HepG2 (cell line): ENCODE results near the gene APOC3. TPM values are rescaled to one million over a fixed set of nuclear protein-coding genes. Genes with fewer than 3 reads are reported as not detected.

Experiments used
- KIAA2018 ChIP-seq: sonication (generic); formaldehyde crosslinking; IDR thresholded peaks from 2 replicates; pipeline ENCODE4 v1.5.0; 2020; ENCODE audit warnings: mild to moderate bottlenecking, missing genetic modification reagents, borderline replicate concordance
- NFAT5 ChIP-seq: sonication (generic); formaldehyde crosslinking; IDR thresholded peaks from 2 replicates; pipeline ENCODE4 v1.4.0; 2020; ENCODE audit warnings: missing genetic modification reagents
- NFRKB ChIP-seq: fragments of 450-650 bp; IDR thresholded peaks from 2 replicates; pipeline ENCODE4 v1.6.1; 2017
- SRSF4 ChIP-seq: fragments of 200-400 bp; formaldehyde crosslinking; IDR thresholded peaks from one replicate; pipeline ENCODE4 v1.6.1; 2018; ENCODE audit warnings: mild to moderate bottlenecking, low read depth, low read length, moderate library complexity; ENCODE audit not compliant: poor library complexity, severe bottlenecking
- TEAD2 ChIP-seq: sonication (generic); formaldehyde crosslinking; IDR thresholded peaks from 2 replicates; pipeline ENCODE4 v1.9.0; 2021; ENCODE audit warnings: missing genetic modification reagents
- ZNF30 ChIP-seq: sonication (generic); formaldehyde crosslinking; IDR thresholded peaks from 2 replicates; pipeline ENCODE4 v1.5.0; 2020; ENCODE audit warnings: mild to moderate bottlenecking, missing genetic modification reagents
- polyA plus RNA-seq, 8 experiments: library from polyadenylated mRNA; depleted of rRNA in 3 of 8; stranded (reverse) in 7 of 8; unstranded in 1 of 8; fragments of >200 nt; fragmentation: Illumina TruSeq in 4 of 8; extraction: Trizol in 4 of 8; gene quantifications; 2 replicates each; pipeline versions ENCODE4 v1.2.1 to v1.2.3, GENCODE V29; 2011 to 2016; ENCODE audit warnings: low read depth in 4 of 8, missing spikeins in 1 of 8, mixed read lengths in 1 of 8; ENCODE audit not compliant: insufficient read depth in 1 of 8
- total RNA-seq, 5 experiments: library from RNA; depleted of rRNA; stranded (reverse); fragments of >200 nt; fragmentation: Illumina TruSeq; extraction: Trizol; gene quantifications; 2 replicates each; pipeline ENCODE4 v1.2.3, GENCODE V29; 2016; ENCODE audit warnings: low read depth in 1 of 5
- TF ChIP-seq, protein P1 (sequence below): sonication (generic); formaldehyde crosslinking; IDR thresholded peaks from 2 replicates; pipeline ENCODE4 v1.4.0; 2020; ENCODE audit warnings: mild to moderate bottlenecking, missing genetic modification reagents, borderline replicate concordance

APOC3 gene
- total and polyA plus RNA-seq, 2 of the 13 experiments (the other 11 are each of a cell fraction or from before 2014, with no cell fraction given): 314 to 687 TPM

DNA sequence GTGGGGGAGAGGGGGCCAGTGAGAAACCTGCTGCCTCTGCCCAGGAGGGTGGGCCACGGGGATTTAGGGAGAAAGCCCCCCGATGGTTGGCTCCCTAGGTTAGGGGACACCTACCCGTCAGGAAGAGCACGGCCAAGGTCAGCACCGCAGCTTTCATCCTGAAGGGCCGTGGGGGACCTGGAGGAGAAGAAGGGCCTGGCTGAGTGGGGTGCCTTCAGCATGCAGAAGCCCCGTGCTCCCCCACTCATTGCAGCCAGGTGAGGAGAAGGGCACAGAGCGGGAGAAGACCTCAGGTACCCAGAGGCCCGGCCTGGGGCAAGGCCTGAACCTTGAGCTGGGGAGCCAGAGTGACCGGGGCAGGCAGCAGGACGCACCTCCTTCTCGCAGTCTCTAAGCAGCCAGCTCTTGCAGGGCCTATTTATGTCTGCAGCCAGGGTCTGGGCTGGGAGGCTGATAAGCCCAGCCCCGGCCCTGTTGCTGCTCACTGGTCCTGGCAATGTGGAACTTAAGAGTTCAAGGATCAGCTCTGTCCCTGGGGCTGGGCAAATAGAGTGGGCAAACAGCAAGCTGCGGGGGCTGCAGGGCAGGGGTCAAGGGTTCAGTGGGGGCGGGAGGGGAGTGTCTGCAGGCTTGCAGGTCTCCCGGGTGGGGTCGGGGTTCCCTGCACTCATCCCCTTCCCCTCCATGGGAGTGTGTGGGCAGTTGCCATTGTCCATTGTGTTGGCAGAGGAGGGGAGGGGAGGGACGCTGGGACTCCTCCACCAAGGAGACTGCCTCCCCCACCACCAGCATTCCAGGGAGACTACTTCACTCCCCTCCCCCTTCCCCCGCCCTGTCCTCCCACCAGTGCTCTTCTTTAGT is 7.8 kb downstream of the APOC3 start, which contains the start of gene APOA1 (continued):
- TF ChIP-seq KIAA2018 (CRISPR knock-in tag): no peak
- no peak for TF ChIP-seq NFRKB
- TF ChIP-seq, protein P1, sequence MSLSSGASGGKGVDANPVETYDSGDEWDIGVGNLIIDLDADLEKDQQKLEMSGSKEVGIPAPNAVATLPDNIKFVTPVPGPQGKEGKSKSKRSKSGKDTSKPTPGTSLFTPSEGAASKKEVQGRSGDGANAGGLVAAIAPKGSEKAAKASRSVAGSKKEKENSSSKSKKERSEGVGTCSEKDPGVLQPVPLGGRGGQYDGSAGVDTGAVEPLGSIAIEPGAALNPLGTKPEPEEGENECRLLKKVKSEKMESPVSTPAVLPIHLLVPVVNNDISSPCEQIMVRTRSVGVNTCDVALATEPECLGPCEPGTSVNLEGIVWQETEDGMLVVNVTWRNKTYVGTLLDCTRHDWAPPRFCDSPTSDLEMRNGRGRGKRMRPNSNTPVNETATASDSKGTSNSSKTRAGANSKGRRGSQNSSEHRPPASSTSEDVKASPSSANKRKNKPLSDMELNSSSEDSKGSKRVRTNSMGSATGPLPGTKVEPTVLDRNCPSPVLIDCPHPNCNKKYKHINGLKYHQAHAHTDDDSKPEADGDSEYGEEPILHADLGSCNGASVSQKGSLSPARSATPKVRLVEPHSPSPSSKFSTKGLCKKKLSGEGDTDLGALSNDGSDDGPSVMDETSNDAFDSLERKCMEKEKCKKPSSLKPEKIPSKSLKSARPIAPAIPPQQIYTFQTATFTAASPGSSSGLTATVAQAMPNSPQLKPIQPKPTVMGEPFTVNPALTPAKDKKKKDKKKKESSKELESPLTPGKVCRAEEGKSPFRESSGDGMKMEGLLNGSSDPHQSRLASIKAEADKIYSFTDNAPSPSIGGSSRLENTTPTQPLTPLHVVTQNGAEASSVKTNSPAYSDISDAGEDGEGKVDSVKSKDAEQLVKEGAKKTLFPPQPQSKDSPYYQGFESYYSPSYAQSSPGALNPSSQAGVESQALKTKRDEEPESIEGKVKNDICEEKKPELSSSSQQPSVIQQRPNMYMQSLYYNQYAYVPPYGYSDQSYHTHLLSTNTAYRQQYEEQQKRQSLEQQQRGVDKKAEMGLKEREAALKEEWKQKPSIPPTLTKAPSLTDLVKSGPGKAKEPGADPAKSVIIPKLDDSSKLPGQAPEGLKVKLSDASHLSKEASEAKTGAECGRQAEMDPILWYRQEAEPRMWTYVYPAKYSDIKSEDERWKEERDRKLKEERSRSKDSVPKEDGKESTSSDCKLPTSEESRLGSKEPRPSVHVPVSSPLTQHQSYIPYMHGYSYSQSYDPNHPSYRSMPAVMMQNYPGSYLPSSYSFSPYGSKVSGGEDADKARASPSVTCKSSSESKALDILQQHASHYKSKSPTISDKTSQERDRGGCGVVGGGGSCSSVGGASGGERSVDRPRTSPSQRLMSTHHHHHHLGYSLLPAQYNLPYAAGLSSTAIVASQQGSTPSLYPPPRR (CRISPR knock-in tag): peak; percentile 96; the same call in 1 of the 2 replicates
- peak; percentile 85 for TF ChIP-seq ZNF30 (CRISPR knock-in tag)
- peak; percentile 59; the same call in 1 of the 2 replicates for TF ChIP-seq NFAT5 (CRISPR knock-in tag)
- TF ChIP-seq SRSF4: no peak
- no peak for TF ChIP-seq TEAD2
